ENCODE data around the gene SLC1A2. TPM values are rescaled to one million over a fixed set of nuclear protein-coding genes. Genes with fewer than 3 reads are reported as not detected.

The SLC1A2 gene
- total and polyA plus RNA-seq, 7 experiments from 2014 or later = 0.13 to 0.69 (median 0.24) TPM; not detected in 4

GRCh38 chr11:35352077-35352888 lies 67.1 kb downstream of the SLC1A2 start:
- H3K36me3 ChIP-seq (ENCODE audit: control insufficient read depth in 2 of 3, insufficient read depth in 3 of 3, low read length in 3 of 3) = no peaks in the 10 kb centered on the region
- intact Hi-C loops (cut with micrococcal nuclease) = no loop called here
- POLR2A ChIA-PET = interaction anchor here (1.4 kb wide), 1 partner anchor 13 kb away, joined by 3 read pairs; no protein-coding TSS in a partner anchor
- H3K9me3 Mint-ChIP-seq = peaks cover 0 to 4% (median 0%) of the 10 kb centered on the region in 11 donors
- H3K27ac ChIP-seq (ENCODE audit: low read depth, low read length) = no peak overlapping the region
- no peaks in the 10 kb centered on the region for H3K9me3 ChIP-seq (ENCODE audit: control insufficient read depth in 2 of 3, low read length in 3 of 3)
- ATAC-seq (no peak), DNase-seq (no peak)
- H3K4me3 Mint-ChIP-seq = no peak overlapping the region
- peak overlapping the region in 2 of 9 donors; percentile 21 to 46 for H3K27ac Mint-ChIP-seq
- H3K4me1 ChIP-seq (ENCODE audit: control insufficient read depth in 2 of 2, insufficient read depth in 2 of 2, low read length in 2 of 2) = peaks cover 0 to 28% of the 10 kb centered on the region in 2 donors
- CTCF ChIA-PET = no interaction called here
- no peak overlapping the region for H3K4me3 ChIP-seq (ENCODE audit: low read length)
- peaks cover 18 to 50% (median 42%) of the 10 kb centered on the region in 7 donors for H3K4me1 Mint-ChIP-seq
- H3K36me3 Mint-ChIP-seq = peaks cover 0 to 8% (median 0%) of the 10 kb centered on the region in 5 donors
- H3K27me3 ChIP-seq (ENCODE audit: control insufficient read depth in 2 of 2, insufficient read depth in 2 of 2, low read length in 2 of 2) = no peaks in the 10 kb centered on the region
- H3K27me3 Mint-ChIP-seq = peaks cover 0 to 1% (median 0%) of the 10 kb centered on the region in 5 donors

- no peak overlapping the region for H3K4me3 ChIP-seq (ENCODE audit: low read length)
- H3K27me3 Mint-ChIP-seq = no peaks in the 10 kb centered on the region
- no peak overlapping the region for H3K27ac ChIP-seq (ENCODE audit: low read depth, low read length)
- H3K9me3 Mint-ChIP-seq = peaks cover 0 to 3% (median 0%) of the 10 kb centered on the region in 11 donors
- H3K36me3 Mint-ChIP-seq = peaks cover 0 to 15% (median 0%) of the 10 kb centered on the region in 5 donors
- peaks cover 33 to 63% (median 57%) of the 10 kb centered on the region in 7 donors for H3K4me1 Mint-ChIP-seq
- H3K4me3 Mint-ChIP-seq = peak overlapping the region in 9 of 10 donors; percentile 67 to 86 (median 78)
- peaks cover 0 to 29% of the 10 kb centered on the region in 2 donors for H3K4me1 ChIP-seq (ENCODE audit: control insufficient read depth in 2 of 2, insufficient read depth in 2 of 2, low read length in 2 of 2)
- peak in 1 of 9 donors; percentile 12 for DNase-seq
- ChIA-PET POLR2A (interaction anchor here (0.9 to 2.6 kb wide), 9 partner anchors 10 to 44 kb away, joined by 3 to 11 read pairs (median 5); no protein-coding TSS in a partner anchor), CTCF (interaction anchor here (0.6 to 1.2 kb wide), 4 partner anchors 10 to 342 kb away, joined by 3 to 5 read pairs (median 4); no protein-coding TSS in a partner anchor)
- no peaks in the 10 kb centered on the region for H3K9me3 ChIP-seq (ENCODE audit: control insufficient read depth in 2 of 3, low read length in 3 of 3)
- intact Hi-C loops (cut with micrococcal nuclease) = loop anchor here in 1 of 2 donors (1.0 to 5.0 kb wide), 3 partner anchors 9 to 43 kb away; no protein-coding TSS in a partner anchor
- H3K36me3 ChIP-seq (ENCODE audit: control insufficient read depth in 2 of 3, insufficient read depth in 3 of 3, low read length in 3 of 3) = no peaks in the 10 kb centered on the region
- H3K27ac Mint-ChIP-seq = peak overlapping the region in 8 of 9 donors; percentile 88 to 97 (median 94)
- no peak for ATAC-seq
- H3K27me3 ChIP-seq (ENCODE audit: control insufficient read depth in 2 of 2, insufficient read depth in 2 of 2, low read length in 2 of 2) = no peaks in the 10 kb centered on the region
These were observed 69.5 kb downstream of the SLC1A2 start for GRCh38 chr11:35349897-35350296.

GRCh38 chr11:35348898-35349687 lies 70.3 kb downstream of the SLC1A2 start:
- Histone ChIP-seq H3K4me3 (ENCODE audit: low read length) (no peak overlapping the region), H3K27ac (ENCODE audit: low read depth, low read length) (peak overlapping the region; percentile 23), H3K9me3 (ENCODE audit: control insufficient read depth in 2 of 3, low read length in 3 of 3) (no peaks in the 10 kb centered on the region), H3K4me1 (ENCODE audit: control insufficient read depth in 2 of 2, insufficient read depth in 2 of 2, low read length in 2 of 2) (peaks cover 0 to 37% of the 10 kb centered on the region in 2 donors), H3K27me3 (ENCODE audit: control insufficient read depth in 2 of 2, insufficient read depth in 2 of 2, low read length in 2 of 2) (no peaks in the 10 kb centered on the region), H3K36me3 (ENCODE audit: control insufficient read depth in 2 of 3, insufficient read depth in 3 of 3, low read length in 3 of 3) (no peaks in the 10 kb centered on the region)
- peaks cover 0 to 20% (median 0%) of the 10 kb centered on the region in 5 donors for H3K36me3 Mint-ChIP-seq
- CTCF ChIA-PET = interaction anchor here (0.6 to 1.2 kb wide), 2 partner anchors 42 to 341 kb away, joined by 4 to 5 read pairs; no protein-coding TSS in a partner anchor
- intact Hi-C loops (cut with micrococcal nuclease) = loop anchor here in 1 of 2 donors (1.0 to 5.0 kb wide), 3 partner anchors 8 to 42 kb away; no protein-coding TSS in a partner anchor
- peak overlapping the region; percentile 37 to 86 (median 76) for H3K4me3 Mint-ChIP-seq
- peaks cover 34 to 69% (median 62%) of the 10 kb centered on the region in 7 donors for H3K4me1 Mint-ChIP-seq
- DNase-seq = peak in 3 of 9 donors; percentile 13 to 27 (median 18)
- H3K27me3 Mint-ChIP-seq = no peaks in the 10 kb centered on the region
- H3K27ac Mint-ChIP-seq = peak overlapping the region; percentile 44 to 97 (median 92)
- ATAC-seq = peak; percentile 50
- peaks cover 0 to 3% (median 0%) of the 10 kb centered on the region in 11 donors for H3K9me3 Mint-ChIP-seq
- POLR2A ChIA-PET = interaction anchor here (0.6 to 2.6 kb wide), 9 partner anchors 9 to 1291 kb away, joined by 3 to 11 read pairs (median 6); no protein-coding TSS in a partner anchor

GRCh38 chr11:35347921-35348331 lies 71.4 kb downstream of the SLC1A2 start:
- Histone ChIP-seq H3K4me3 (ENCODE audit: low read length) (no peak overlapping the region), H3K27ac (ENCODE audit: low read depth, low read length) (no peak overlapping the region), H3K9me3 (ENCODE audit: control insufficient read depth in 2 of 3, low read length in 3 of 3) (no peaks in the 10 kb centered on the region), H3K27me3 (ENCODE audit: control insufficient read depth in 2 of 2, insufficient read depth in 2 of 2, low read length in 2 of 2) (no peaks in the 10 kb centered on the region), H3K4me1 (ENCODE audit: control insufficient read depth in 2 of 2, insufficient read depth in 2 of 2, low read length in 2 of 2) (peaks cover 2 to 49% of the 10 kb centered on the region in 2 donors), H3K36me3 (ENCODE audit: control insufficient read depth in 2 of 3, insufficient read depth in 3 of 3, low read length in 3 of 3) (no peaks in the 10 kb centered on the region)
- DNase-seq (no peak), ATAC-seq (no peak)
- CTCF ChIA-PET = no interaction called here
- POLR2A ChIA-PET = interaction anchor here (0.7 to 1.5 kb wide), 5 partner anchors 11 to 174 kb away, joined by 3 to 5 read pairs (median 3); no protein-coding TSS in a partner anchor
- Mint-ChIP-seq H3K27ac (peak overlapping the region in 8 of 9 donors; percentile 81 to 97 (median 92)), H3K36me3 (peaks cover 0 to 21% (median 0%) of the 10 kb centered on the region in 5 donors), H3K4me3 (peak overlapping the region in 2 of 10 donors; percentile 75 to 81), H3K4me1 (peaks cover 44 to 81% (median 73%) of the 10 kb centered on the region in 7 donors), H3K9me3 (peaks cover 0 to 3% (median 0%) of the 10 kb centered on the region in 11 donors), H3K27me3 (peaks cover 0 to 2% (median 0%) of the 10 kb centered on the region in 5 donors)
- intact Hi-C loops (cut with micrococcal nuclease) = loop anchor here in 1 of 2 donors (2.0 to 5.0 kb wide), 2 partner anchors 17 to 41 kb away; no protein-coding TSS in a partner anchor

- intact Hi-C loops (cut with micrococcal nuclease) = loop anchor here in 1 of 2 donors (5.0 kb wide), 1 partner anchor 40 kb away; no protein-coding TSS in a partner anchor
- Mint-ChIP-seq H3K27ac (peak overlapping the region in 8 of 9 donors; percentile 17 to 97 (median 89)), H3K4me1 (peaks cover 45 to 87% (median 74%) of the 10 kb centered on the region in 7 donors), H3K9me3 (peaks cover 0 to 3% (median 0%) of the 10 kb centered on the region in 11 donors), H3K4me3 (peak overlapping the region in 4 of 10 donors; percentile 14 to 81 (median 44)), H3K27me3 (peaks cover 0 to 2% (median 0%) of the 10 kb centered on the region in 5 donors), H3K36me3 (peaks cover 0 to 23% (median 0%) of the 10 kb centered on the region in 5 donors)
- ATAC-seq (no peak), DNase-seq (no peak)
- H3K36me3 ChIP-seq (ENCODE audit: control insufficient read depth in 2 of 3, insufficient read depth in 3 of 3, low read length in 3 of 3) = no peaks in the 10 kb centered on the region
- H3K4me1 ChIP-seq (ENCODE audit: control insufficient read depth in 2 of 2, insufficient read depth in 2 of 2, low read length in 2 of 2) = peaks cover 3 to 55% of the 10 kb centered on the region in 2 donors
- ChIA-PET POLR2A (interaction anchor here (0.7 to 1.5 kb wide), 9 partner anchors 10 to 208 kb away, joined by 3 to 5 read pairs (median 3); no protein-coding TSS in a partner anchor), CTCF (no interaction called here)
- no peaks in the 10 kb centered on the region for H3K9me3 ChIP-seq (ENCODE audit: control insufficient read depth in 2 of 3, low read length in 3 of 3)
- H3K4me3 ChIP-seq (ENCODE audit: low read length) = no peak overlapping the region
- no peaks in the 10 kb centered on the region for H3K27me3 ChIP-seq (ENCODE audit: control insufficient read depth in 2 of 2, insufficient read depth in 2 of 2, low read length in 2 of 2)
- no peak overlapping the region for H3K27ac ChIP-seq (ENCODE audit: low read depth, low read length)
These were observed 72.0 kb downstream of the SLC1A2 start for GRCh38 chr11:35347173-35347878.
